ENCODE results near the gene ANO3.

The ANO3 gene

DNA sequence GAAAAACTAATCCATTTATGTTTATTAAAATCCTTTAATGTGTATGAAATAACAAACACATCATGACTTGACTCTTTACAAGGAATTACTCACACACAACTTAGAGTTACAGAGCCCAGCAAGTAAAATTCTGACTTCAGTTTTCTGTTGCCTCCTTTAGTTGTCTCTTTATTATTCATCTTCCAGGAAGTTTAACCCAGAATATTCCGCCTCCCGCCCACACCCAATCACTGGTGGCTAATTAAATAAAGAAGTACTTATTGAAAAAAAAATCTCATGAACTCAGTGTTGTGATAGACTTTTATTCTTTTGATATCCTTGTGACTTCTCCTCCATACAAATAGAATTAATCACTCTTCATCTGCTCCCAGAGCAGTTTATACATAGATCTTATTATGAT lies 178.2 kb downstream of the ANO3 start:
- no peak for DNase-seq

- no peak for DNase-seq
These were observed 178.8 kb downstream of the ANO3 start for GRCh38 chr11:26510756-26511155.

DNA sequence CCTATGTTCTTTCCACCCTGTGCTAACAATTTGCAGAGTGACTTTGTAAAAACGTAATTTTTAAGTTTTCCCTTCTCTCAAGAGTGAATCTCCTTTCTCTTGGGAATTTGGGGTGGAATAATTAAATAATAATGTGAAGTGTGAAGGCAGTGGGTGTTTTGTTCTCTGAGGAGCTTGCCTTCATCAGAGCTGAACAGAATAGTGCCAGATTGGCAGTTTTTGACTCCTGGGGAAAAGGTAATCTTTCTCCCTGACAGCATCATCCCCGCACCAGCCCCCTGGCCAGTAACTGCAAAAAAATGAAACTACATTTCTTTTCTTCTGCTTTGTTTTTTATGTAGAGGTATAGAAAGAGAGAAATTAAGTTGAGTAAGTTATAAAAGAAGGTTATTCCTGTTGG lies 180.3 kb downstream of the ANO3 start:
- DNase-seq = no peak

DNA sequence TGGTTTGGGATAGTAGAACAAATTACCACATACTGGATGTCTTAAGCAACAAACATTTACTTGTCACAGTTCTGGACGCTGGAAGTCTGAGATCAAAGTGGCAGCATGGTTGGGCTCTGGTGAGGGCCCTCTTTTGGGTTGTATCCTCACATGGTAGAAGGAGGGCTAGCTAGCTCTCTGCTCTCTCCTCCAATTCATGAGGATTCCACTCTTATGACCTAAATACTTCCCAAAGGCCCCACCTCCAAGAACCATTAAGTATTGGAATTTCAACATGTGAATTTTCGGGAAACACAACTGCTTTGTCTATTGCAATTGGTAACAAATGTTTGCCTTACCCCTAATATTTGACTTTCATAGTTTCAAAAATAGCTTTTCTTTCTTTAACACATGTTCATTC lies 187.5 kb downstream of the ANO3 start:
- no peak for DNase-seq

GRCh38 chr11:26522912-26523610 lies 191.1 kb downstream of the ANO3 start:
- DNase-seq = no peak

- no peak for DNase-seq
These were observed 195.8 kb downstream of the ANO3 start for GRCh38 chr11:26527685-26528084.

GRCh38 chr11:26537341-26537740 lies 205.4 kb downstream of the ANO3 start:
- no peak for DNase-seq

DNA sequence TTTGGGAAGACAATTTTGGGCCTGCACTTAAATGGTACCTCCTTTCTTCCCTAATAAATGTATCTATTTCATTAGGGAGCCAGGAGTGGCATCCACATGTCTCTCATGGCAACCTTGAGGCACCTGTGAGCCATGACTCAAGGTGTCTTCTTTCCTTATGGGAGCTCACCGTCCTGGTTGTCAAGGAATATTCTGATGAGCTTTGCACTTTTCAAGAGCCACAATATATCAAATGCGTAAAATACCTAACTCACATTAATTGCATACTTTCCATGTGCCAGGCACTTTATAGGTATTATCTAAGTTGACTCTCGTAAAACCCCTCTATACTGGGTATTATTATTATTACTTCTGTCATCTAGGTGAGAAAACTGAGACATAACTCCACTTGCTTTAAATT lies 207.6 kb downstream of the ANO3 start:
- DNase-seq = no peak

- no peak for DNase-seq
These were observed 209.9 kb downstream of the ANO3 start for GRCh38 chr11:26541870-26542269.

DNA sequence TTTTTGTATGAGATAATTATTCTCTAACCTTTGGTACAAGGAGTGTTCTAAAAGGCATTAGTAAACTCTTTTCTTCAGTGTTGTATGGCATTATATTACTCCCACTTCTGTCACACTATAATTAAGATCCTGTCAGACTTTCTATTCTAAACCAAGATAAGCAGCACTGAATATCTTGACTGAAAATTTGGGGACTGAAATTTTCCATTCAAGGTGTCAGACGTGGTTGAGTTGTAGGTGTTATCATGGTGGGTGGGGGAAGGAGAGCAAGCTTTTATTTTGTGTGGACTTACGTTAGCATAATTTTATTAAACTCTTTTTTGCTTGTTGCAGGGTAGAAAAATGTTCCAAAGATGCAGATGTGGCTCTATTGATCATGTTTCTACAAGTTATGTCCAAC lies 217.2 kb downstream of the ANO3 start:
- no peak for DNase-seq

DNA sequence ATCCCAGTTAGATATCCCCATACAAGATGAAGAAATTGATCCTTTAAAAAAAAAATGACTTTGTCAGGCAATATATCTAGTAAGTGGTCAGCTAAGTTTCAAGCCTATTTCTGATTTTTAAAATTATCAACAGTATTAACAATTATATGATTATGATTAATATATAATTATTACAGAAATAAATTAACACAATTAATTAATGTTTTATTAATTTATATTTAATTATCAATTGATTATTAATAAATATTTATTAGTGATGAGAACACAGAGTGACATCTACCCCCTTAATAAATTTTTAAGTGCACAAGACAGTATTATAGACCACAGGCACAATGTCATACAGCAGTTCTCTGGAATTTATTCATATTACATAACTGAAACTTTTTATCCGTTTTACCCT lies 218.1 kb downstream of the ANO3 start:
- DNase-seq = no peak

- DNase-seq = no peak
These were observed 219.4 kb downstream of the ANO3 start for GRCh38 chr11:26551186-26551801.

- no peak for DNase-seq
These were observed 221.3 kb downstream of the ANO3 start for GRCh38 chr11:26553182-26553581.

DNA sequence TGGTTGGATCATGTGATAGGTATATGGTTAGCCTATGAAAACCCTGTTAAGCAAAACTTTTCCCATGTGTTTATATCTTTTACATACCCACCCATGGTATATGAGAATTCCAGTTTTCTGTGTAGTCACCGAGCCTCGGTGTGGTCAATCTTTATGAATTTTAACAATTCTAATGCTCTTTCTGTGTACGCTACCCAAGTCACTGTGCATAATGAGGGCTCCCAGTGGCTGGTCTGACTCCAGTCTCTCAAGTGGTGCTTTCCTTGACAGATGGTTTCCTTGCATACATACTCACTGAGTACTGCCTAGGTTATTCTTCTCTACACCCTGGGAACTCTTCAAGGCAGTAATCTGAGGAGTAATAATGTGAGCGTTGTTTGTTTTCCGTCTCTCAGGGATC lies 222.5 kb downstream of the ANO3 start:
- no peak for DNase-seq

DNA sequence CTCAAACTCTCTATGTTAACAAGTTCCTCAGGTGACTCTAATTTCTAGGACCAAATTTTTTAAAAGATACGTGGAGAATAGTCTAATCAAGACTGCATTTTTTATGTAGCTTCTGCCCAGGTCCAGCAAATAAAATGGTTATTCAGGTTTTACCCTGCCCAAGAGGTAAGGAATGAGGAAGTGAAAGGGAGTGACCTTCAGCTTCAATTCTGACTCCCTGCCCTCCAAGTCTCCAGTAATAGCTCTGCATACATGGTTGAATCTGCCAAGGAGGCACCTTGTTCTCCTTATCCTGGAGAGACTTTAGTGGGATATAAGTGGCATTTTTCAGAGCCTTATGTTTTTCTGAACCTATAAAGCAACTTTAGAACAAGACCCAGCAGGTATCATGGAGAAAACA lies 224.7 kb downstream of the ANO3 start:
- DNase-seq = no peak

GRCh38 chr11:26557666-26558065 lies 225.7 kb downstream of the ANO3 start:
- no peak for DNase-seq

- DNase-seq = no peak
These were observed 226.3 kb downstream of the ANO3 start for GRCh38 chr11:26558190-26558589.

DNA sequence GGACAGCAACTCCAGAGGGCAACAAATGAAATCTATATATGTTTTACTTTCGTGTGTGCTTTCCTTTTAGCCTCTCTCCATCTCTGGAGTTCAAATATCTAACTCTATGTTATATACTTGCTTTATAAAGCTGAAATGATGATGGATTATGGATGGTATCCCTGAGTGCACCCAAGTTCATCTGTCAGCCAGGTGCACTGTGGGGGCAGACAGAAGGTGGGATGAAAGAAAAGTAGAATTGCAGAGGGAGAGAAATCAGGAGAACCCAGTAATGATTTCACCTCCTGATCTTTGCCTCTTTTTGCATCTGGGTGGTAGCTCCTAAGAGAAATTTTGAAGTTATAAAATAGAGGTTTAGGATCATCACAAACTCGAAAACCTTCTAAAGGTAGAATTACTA lies 237.7 kb downstream of the ANO3 start:
- DNase-seq = no peak

DNA sequence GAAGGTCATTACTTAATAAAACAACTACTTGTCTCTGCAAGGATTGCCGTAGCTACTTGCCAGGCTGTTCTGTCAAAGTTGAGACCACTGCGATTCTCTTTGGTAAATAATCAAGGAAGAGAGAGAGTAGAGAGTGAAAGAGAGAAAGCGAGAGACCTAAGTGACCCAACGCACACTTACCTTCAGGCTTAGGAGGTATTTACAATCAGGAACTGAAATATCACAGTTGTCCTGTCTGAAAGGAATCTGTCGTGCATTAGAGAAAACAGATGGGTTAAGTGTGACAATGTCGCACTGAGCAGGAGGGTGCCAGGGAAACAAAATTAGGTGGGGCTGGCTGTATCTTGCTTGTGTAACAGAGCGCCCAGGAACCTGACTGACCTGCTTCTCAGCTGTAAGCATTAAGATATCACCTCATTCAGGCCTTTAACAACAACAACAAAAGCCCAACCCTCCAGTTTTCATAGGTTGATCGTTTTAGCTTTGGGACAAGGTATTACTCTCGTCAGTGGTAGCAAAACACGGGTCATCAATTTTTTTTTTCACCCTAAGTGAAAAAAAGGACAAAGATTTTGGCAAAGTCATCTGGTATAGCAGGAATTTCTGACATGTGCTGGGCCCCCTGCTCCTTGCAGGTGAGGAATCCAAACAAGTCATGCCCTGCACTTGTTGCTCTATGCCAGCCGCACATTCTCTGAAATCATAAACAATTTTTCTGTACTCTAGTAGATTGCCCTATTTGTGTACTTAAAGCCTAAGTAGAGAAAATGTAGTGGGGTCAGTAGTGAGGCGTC lies 240.1 kb downstream of the ANO3 start, which contains the start of gene MUC15:
TSS of gene MUC15 (minus strand) at position 403 of the 794 bp plus-strand sequence. CDS start 5,169 bp downstream, outside the sequence.
- no peak for DNase-seq

DNA sequence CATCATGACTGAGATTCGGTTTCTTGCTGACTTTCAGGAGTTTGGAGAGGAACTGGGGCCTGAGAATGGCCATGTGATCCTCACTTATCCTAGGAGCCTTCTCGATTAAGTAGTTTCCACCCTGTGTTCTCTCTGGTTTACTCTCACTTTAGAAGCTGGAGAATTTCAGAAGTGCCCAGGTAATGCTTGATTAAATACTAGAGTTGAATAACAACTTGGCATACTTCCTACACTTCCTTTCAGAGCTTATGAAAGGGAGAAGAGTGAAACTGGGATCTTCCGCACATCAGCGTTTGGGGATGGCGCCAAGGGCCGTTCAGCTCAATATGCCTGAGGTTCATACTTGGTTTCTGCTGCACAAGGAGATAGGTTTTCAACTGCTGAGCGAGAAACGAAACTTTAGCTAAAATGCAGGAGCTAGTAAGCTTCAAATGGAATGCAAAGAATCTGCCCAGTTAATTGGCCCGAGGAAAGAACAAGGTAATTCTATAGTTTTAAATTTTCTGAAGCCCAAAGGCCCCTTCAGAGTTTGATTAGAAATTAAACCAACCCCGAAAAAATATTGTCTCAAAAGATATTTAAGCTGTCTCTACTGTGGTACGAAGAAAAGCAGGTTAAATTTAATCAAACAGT lies 241.0 kb downstream of the ANO3 start:
- DNase-seq = no peak

GRCh38 chr11:26573896-26574295 lies 242.0 kb downstream of the ANO3 start:
- no peak for DNase-seq

DNA sequence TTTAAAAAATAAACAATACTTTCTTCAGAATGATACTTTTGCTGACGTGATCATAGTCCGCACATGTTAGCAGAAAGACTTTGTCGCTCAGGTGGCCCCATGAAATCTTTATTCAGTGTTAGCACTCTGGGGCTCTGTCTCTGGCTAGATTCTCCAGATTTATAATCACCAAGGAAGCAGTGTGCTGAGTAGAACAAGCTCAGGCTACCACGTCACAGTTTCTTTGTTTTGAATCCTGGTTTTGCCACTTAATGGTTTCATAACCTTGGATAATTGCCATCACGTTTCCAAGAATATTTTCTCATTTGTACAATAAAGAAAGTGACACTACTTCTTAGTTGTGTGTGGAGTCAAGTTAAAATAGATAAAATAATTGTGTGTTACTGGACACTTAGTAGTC lies 244.0 kb downstream of the ANO3 start:
- DNase-seq = no peak

GRCh38 chr11:26578998-26579661 lies 247.2 kb downstream of the ANO3 start:
- DNase-seq = no peak

All from CD4-positive, alpha-beta T cell treated with Interferon gamma for 1 hour (primary cell).